Hematopoietic multipotent progenitor cell treated with erythropoietin and hydrocortisone succinate and interleukin-3 and kit ligand, for 4 days (in vitro differentiated cells): ENCODE measurements around the gene ABHD11.

ENCODE experiments used
- DNase-seq: peaks from one replicate; pipeline ENCODE4 v3.0.0-alpha.2; 2015

Gene ABHD11

GRCh38 chr7:73700581-73701134 lies 37.9 kb downstream of the ABHD11 start:
- DNase-seq: no peak

- no peak for DNase-seq
Measured at GRCh38 chr7:73700069-73700423, 38.6 kb downstream of the ABHD11 start.

GRCh38 chr7:73699370-73700068 lies 39.1 kb downstream of the ABHD11 start:
- DNase-seq: no peak

GRCh38 chr7:73698410-73698809 lies 40.2 kb downstream of the ABHD11 start:
- DNase-seq: no peak

GRCh38 chr7:73696372-73696771 lies 42.2 kb downstream of the ABHD11 start:
- DNase-seq: no peak

- DNase-seq: no peak
Measured at GRCh38 chr7:73690646-73691045, 48.0 kb downstream of the ABHD11 start.

- no peak for DNase-seq
Measured at GRCh38 chr7:73688288-73688687, 50.3 kb downstream of the ABHD11 start.
